SK-N-MC (cell line): ENCODE results near the gene KRTAP20-3.

Experiments used
- EZH2 ChIP-seq: fragments of 200-600 bp; sonication (generic); IDR thresholded peaks from one replicate; pipeline ENCODE4 v1.6.1; 2017; ENCODE audit warnings: antibody characterized with exemption
- POLR2AphosphoS5 ChIP-seq: IDR thresholded peaks from 2 replicates; pipeline ENCODE4 v1.6.1; 2012; ENCODE audit warnings: mild to moderate bottlenecking, low read depth, low read length, borderline replicate concordance

DNA sequence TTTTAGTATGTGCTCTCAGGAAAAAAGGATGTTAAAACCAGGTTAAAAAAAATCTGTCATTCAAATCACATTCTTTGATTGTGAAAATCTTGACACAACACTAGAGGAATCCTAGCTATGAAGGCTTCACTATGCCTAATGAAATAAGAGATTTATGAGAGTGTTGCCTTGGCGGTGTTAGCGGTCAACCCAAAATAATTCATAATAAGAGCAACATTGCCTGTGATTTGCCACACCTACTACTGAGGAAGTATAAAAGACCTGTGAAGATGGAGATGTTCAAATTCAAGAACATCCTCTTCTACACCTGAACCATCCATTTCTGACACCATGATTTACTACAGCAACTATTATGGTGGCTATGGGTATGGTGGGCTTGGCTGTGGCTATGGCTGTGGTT lies 26.5 kb upstream of the KRTAP20-3 start, which contains the start of gene KRTAP20-1:
- TF ChIP-seq EZH2, result no peak
- no peak for TF ChIP-seq POLR2AphosphoS5
